HEK293 (cell line): Measurements from ENCODE around the gene SELENBP1.
A peak's percentile ranks its signal among the peaks of the same experiment; 100 is the strongest.

Source experiments
- CTCF ChIA-PET: fragments of 350-600 bp; formaldehyde crosslinking; extraction: SDS; loops from one replicate; lab custom pipeline; 2021; ENCODE audit warnings: antibody characterized with exemption; lab: Yijun Ruan, JAX
- POLR2A ChIA-PET: fragments of 300-600 bp; formaldehyde crosslinking; extraction: SDS; loops from one replicate; lab custom pipeline; 2020; ENCODE audit warnings: antibody characterized with exemption, inconsistent platforms; lab: Yijun Ruan, JAX
- H3K27ac ChIP-seq: fragments of 200-500 bp; sonication (Bioruptor generic); 2 replicates; pipeline ENCODE4 v1.5.1; 2014; ENCODE audit warnings: low read depth, low read length, control low read depth, inconsistent platforms; ENCODE audit errors: extremely low read depth
- H3K36me3 ChIP-seq, 2 experiments: fragments of 200-500 bp in 1 of 2; sonication (Bioruptor generic) in 1 of 2; 1 replicate in 1 of 2; 2 replicates in 1 of 2; pipeline ENCODE4 v1.5.1; 2014 to 2017; ENCODE audit warnings: inconsistent platforms in 2 of 2, low read length in 2 of 2; ENCODE audit not compliant: control insufficient read depth in 2 of 2, insufficient read depth in 1 of 2
- H3K4me1 ChIP-seq: fragments of 200-500 bp; sonication (Bioruptor generic); 2 replicates; pipeline ENCODE4 v1.5.1; 2014; ENCODE audit warnings: mild to moderate bottlenecking, low read length, inconsistent platforms; ENCODE audit not compliant: control insufficient read depth, insufficient read depth
- H3K4me3 ChIP-seq: 2 replicates; pipeline ENCODE4 v1.5.1; 2011; ENCODE audit warnings: low read depth, mild to moderate bottlenecking, control low read depth, low read length, moderate library complexity
- H3K9me3 ChIP-seq: fragments of 200-500 bp; sonication (Bioruptor generic); 2 replicates; pipeline ENCODE4 v1.5.1; 2014; ENCODE audit warnings: low read depth, low read length, inconsistent platforms; ENCODE audit not compliant: control insufficient read depth, insufficient read depth
- OSR2 ChIP-seq: fragments of 450-650 bp; formaldehyde crosslinking; IDR thresholded peaks from 2 replicates; pipeline ENCODE4 v1.5.1; 2016; ENCODE audit warnings: missing biosample characterization, missing genetic modification characterization
- SP3 ChIP-seq: fragments of 450-650 bp; formaldehyde crosslinking; IDR thresholded peaks from 2 replicates; pipeline ENCODE4 v1.5.1; 2016; ENCODE audit warnings: missing biosample characterization, missing genetic modification characterization
- ZFP69B ChIP-seq: fragments of 450-650 bp; formaldehyde crosslinking; IDR thresholded peaks from 2 replicates; pipeline ENCODE4 v1.5.1; 2016; ENCODE audit warnings: missing biosample characterization, missing genetic modification characterization
- ZNF16 ChIP-seq: fragments of 450-650 bp; formaldehyde crosslinking; IDR thresholded peaks from 2 replicates; pipeline ENCODE4 v1.5.1; 2016; ENCODE audit warnings: low read depth, missing biosample characterization, missing genetic modification characterization
- ZNF335 ChIP-seq: fragments of 450-650 bp; formaldehyde crosslinking; conservative IDR thresholded peaks from 2 replicates; pipeline ENCODE4 v1.5.1; 2016; ENCODE audit warnings: missing biosample characterization, missing genetic modification characterization
- ZNF48 ChIP-seq: fragments of 450-650 bp; formaldehyde crosslinking; IDR thresholded peaks from 2 replicates; pipeline ENCODE4 v1.5.1; 2016; ENCODE audit warnings: missing biosample characterization, missing genetic modification characterization
- ZNF558 ChIP-seq: fragments of 450-650 bp; formaldehyde crosslinking; IDR thresholded peaks from 2 replicates; pipeline ENCODE4 v1.5.1; 2016; ENCODE audit warnings: missing biosample characterization, missing genetic modification characterization
- ZNF596 ChIP-seq: fragments of 450-650 bp; IDR thresholded peaks from 2 replicates; pipeline ENCODE4 v1.5.0; 2018; ENCODE audit warnings: missing biosample characterization, mild to moderate bottlenecking, missing genetic modification characterization, moderate library complexity
- ZNF624 ChIP-seq: fragments of 450-650 bp; formaldehyde crosslinking; IDR thresholded peaks from 2 replicates; pipeline ENCODE4 v1.5.1; 2017; ENCODE audit warnings: missing biosample characterization, missing genetic modification characterization
- ZNF791 ChIP-seq: fragments of 450-650 bp; formaldehyde crosslinking; IDR thresholded peaks from 2 replicates; pipeline ENCODE4 v1.5.1; 2016; ENCODE audit warnings: missing biosample characterization, missing genetic modification characterization
- TF ChIP-seq, protein P1 (sequence below): fragments of 450-650 bp; formaldehyde crosslinking; IDR thresholded peaks from 2 replicates; pipeline ENCODE4 v1.5.1; 2016; ENCODE audit warnings: missing biosample characterization, missing genetic modification characterization
- TF ChIP-seq, protein P2 (sequence below): fragments of 450-650 bp; formaldehyde crosslinking; IDR thresholded peaks from 2 replicates; pipeline ENCODE4 v1.5.1; 2016; ENCODE audit warnings: missing biosample characterization, missing genetic modification characterization, low read depth
- TF ChIP-seq, protein P3 (sequence below): fragments of 450-650 bp; formaldehyde crosslinking; IDR thresholded peaks from 2 replicates; pipeline ENCODE4 v1.5.1; 2017; ENCODE audit warnings: missing biosample characterization, missing genetic modification characterization
- TF ChIP-seq, protein P4 (sequence below): fragments of 450-650 bp; formaldehyde crosslinking; IDR thresholded peaks from 2 replicates; pipeline ENCODE4 v1.5.1; 2016; ENCODE audit warnings: missing biosample characterization, missing genetic modification characterization

The SELENBP1 gene

GRCh38 chr1:151343587-151343986, 28.9 kb downstream of the SELENBP1 start:
- POLR2A ChIA-PET: no interaction called here
- H3K4me3 ChIP-seq: no peak overlapping the region
- no peaks in the 10 kb centered on the region for H3K4me1 ChIP-seq
- H3K36me3 ChIP-seq: peaks cover 3 to 41% of the 10 kb centered on the region in 2 experiments; a peak in 2 of 3 replicates
- CTCF ChIA-PET: interaction anchor here (0.5 to 6.2 kb wide), 3 partner anchors 10 to 76 kb away, joined by 3 to 190 read pairs (median 3); no protein-coding TSS in a partner anchor
- H3K9me3 ChIP-seq: no peaks in the 10 kb centered on the region
- TF ChIP-seq, protein P1, sequence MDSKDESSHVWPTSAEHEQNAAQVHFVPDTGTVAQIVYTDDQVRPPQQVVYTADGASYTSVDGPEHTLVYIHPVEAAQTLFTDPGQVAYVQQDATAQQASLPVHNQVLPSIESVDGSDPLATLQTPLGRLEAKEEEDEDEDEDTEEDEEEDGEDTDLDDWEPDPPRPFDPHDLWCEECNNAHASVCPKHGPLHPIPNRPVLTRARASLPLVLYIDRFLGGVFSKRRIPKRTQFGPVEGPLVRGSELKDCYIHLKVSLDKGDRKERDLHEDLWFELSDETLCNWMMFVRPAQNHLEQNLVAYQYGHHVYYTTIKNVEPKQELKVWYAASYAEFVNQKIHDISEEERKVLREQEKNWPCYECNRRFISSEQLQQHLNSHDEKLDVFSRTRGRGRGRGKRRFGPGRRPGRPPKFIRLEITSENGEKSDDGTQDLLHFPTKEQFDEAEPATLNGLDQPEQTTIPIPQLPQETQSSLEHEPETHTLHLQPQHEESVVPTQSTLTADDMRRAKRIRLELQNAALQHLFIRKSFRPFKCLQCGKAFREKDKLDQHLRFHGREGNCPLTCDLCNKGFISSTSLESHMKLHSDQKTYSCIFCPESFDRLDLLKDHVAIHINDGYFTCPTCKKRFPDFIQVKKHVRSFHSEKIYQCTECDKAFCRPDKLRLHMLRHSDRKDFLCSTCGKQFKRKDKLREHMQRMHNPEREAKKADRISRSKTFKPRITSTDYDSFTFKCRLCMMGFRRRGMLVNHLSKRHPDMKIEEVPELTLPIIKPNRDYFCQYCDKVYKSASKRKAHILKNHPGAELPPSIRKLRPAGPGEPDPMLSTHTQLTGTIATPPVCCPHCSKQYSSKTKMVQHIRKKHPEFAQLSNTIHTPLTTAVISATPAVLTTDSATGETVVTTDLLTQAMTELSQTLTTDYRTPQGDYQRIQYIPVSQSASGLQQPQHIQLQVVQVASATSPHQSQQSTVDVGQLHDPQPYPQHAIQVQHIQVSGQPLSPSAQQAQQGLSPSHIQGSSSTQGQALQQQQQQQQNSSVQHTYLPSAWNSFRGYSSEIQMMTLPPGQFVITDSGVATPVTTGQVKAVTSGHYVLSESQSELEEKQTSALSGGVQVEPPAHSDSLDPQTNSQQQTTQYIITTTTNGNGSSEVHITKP: no peak
- TF ChIP-seq ZNF791 (tag by site-specific recombination): no peak
- no peak for TF ChIP-seq ZNF596 (tag by site-specific recombination)
- TF ChIP-seq ZNF48 (tag by site-specific recombination): no peak
- no peak for TF ChIP-seq SP3
- no peak for TF ChIP-seq ZNF335 (tag by site-specific recombination)
- TF ChIP-seq ZFP69B (tag by site-specific recombination): no peak
- no peak for TF ChIP-seq ZNF16 (tag by site-specific recombination)
- no peak for TF ChIP-seq ZNF558
- TF ChIP-seq, protein P2, sequence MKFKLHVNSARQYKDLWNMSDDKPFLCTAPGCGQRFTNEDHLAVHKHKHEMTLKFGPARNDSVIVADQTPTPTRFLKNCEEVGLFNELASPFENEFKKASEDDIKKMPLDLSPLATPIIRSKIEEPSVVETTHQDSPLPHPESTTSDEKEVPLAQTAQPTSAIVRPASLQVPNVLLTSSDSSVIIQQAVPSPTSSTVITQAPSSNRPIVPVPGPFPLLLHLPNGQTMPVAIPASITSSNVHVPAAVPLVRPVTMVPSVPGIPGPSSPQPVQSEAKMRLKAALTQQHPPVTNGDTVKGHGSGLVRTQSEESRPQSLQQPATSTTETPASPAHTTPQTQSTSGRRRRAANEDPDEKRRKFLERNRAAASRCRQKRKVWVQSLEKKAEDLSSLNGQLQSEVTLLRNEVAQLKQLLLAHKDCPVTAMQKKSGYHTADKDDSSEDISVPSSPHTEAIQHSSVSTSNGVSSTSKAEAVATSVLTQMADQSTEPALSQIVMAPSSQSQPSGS (tag by site-specific recombination): no peak
- TF ChIP-seq ZNF624 (tag by site-specific recombination): no peak
- TF ChIP-seq, all 188 proteins: peak for 0
- no peak overlapping the region for H3K27ac ChIP-seq

DNA sequence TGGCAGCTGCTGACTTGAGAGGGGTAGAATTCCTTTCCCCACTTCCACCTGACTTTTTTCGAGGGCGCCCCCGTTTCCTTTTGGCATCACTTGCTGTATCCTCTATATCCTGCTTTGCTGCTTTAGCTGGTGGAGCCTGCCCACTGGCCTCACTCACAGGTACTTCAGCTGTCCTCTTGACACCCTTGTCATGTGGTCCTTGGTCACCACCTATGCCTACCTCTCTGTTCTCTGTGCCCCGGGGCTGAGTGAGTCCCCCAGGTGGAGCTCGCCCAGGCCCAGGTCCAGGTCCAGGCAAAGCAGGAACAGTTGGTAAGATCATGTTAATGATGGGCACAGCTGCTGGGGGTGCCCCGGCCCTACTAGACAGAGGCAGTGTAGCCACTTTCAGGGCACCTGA, 29.9 kb downstream of the SELENBP1 start:
- no peaks in the 10 kb centered on the region for H3K4me1 ChIP-seq
- TF ChIP-seq OSR2 (tag by site-specific recombination): no peak
- TF ChIP-seq, protein P1: peak; percentile 30; the same call in 1 of the 2 replicates
- TF ChIP-seq, protein P3, sequence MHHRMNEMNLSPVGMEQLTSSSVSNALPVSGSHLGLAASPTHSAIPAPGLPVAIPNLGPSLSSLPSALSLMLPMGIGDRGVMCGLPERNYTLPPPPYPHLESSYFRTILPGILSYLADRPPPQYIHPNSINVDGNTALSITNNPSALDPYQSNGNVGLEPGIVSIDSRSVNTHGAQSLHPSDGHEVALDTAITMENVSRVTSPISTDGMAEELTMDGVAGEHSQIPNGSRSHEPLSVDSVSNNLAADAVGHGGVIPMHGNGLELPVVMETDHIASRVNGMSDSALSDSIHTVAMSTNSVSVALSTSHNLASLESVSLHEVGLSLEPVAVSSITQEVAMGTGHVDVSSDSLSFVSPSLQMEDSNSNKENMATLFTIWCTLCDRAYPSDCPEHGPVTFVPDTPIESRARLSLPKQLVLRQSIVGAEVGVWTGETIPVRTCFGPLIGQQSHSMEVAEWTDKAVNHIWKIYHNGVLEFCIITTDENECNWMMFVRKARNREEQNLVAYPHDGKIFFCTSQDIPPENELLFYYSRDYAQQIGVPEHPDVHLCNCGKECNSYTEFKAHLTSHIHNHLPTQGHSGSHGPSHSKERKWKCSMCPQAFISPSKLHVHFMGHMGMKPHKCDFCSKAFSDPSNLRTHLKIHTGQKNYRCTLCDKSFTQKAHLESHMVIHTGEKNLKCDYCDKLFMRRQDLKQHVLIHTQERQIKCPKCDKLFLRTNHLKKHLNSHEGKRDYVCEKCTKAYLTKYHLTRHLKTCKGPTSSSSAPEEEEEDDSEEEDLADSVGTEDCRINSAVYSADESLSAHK (tag by site-specific recombination): no peak
- TF ChIP-seq, protein P4, sequence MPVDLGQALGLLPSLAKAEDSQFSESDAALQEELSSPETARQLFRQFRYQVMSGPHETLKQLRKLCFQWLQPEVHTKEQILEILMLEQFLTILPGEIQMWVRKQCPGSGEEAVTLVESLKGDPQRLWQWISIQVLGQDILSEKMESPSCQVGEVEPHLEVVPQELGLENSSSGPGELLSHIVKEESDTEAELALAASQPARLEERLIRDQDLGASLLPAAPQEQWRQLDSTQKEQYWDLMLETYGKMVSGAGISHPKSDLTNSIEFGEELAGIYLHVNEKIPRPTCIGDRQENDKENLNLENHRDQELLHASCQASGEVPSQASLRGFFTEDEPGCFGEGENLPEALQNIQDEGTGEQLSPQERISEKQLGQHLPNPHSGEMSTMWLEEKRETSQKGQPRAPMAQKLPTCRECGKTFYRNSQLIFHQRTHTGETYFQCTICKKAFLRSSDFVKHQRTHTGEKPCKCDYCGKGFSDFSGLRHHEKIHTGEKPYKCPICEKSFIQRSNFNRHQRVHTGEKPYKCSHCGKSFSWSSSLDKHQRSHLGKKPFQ: no peak
- ChIA-PET POLR2A (no interaction called here), CTCF (interaction anchor here (0.5 to 6.2 kb wide), 7 partner anchors 9 to 392 kb away, joined by 3 to 190 read pairs (median 4); partner anchors contain the start of gene SELENBP1)
- no peak overlapping the region for H3K27ac ChIP-seq
- H3K36me3 ChIP-seq: peaks cover 3 to 41% of the 10 kb centered on the region in 2 experiments; a peak in 2 of 3 replicates
- no peaks in the 10 kb centered on the region for H3K9me3 ChIP-seq
- no peak overlapping the region for H3K4me3 ChIP-seq
